K562 (cell line): ENCODE data around the gene CRACDL. TPM values are rescaled to one million over a fixed set of nuclear protein-coding genes. Genes with fewer than 3 reads are reported as not detected.

ENCODE experiments used
- ATAC-seq: fragments of 200-7000 bp; cut with Tn5 transposase; 3 replicates; pipeline ENCODE4 v1.9.1; 2020; ENCODE audit warnings: moderate library complexity
- BruUV-seq: library from RNA; stranded (reverse); fragments of 400-500 nt; replicated peaks from 2 replicates; lab custom pipeline; 2021; lab: Mats Ljungman, UMichigan
- CTCF ChIA-PET: fragments of 300-600 bp; formaldehyde crosslinking; extraction: SDS; loops from one replicate; lab custom pipeline; 2021; ENCODE audit warnings: low intra/inter-chr PET ratio; lab: Yijun Ruan, JAX
- POLR2A ChIA-PET: fragments of 300-600, 350-650 bp; sonication (Branson Sonifier 250); formaldehyde crosslinking; extraction: SDS; loops from one replicate; lab custom pipeline; 2021; ENCODE audit warnings: antibody characterized with exemption, inconsistent platforms; lab: Yijun Ruan, JAX
- DNase-seq, 4 experiments: peaks; one replicate each; pipeline versions ENCODE4 v3.0.0 to v3.0.0-alpha.2; 2011 to 2018; ENCODE audit warnings: low spot score in 3 of 4, mixed read lengths in 3 of 4; ENCODE audit errors: extremely low read depth in 1 of 4
- FAIRE-seq: peaks from 2 replicates; lab custom pipeline; 2011; peaks lifted over from hg19 to GRCh38; lab: Jason Lieb, UNC
- H2AFZ ChIP-seq: 2 replicates; pipeline ENCODE4 v1.6.0; 2011; ENCODE audit warnings: low read depth, low read length, control low read depth, inconsistent platforms
- H3K27ac ChIP-seq: fragments of 200-600 bp; 3 replicates; pipeline ENCODE4 v1.8.0; 2011; ENCODE audit warnings: low read depth, mild to moderate bottlenecking, control low read depth, inconsistent platforms, low read length, moderate library complexity, mixed read lengths; ENCODE audit errors: extremely low read depth
- H3K27me3 ChIP-seq, 2 experiments: fragments of 300-600 bp in 1 of 2; 2 replicates in 1 of 2; 3 replicates in 1 of 2; pipeline versions ENCODE4 v1.6.0 to v1.8.0; 2011; ENCODE audit warnings: inconsistent platforms in 2 of 2, low read length in 2 of 2, mild to moderate bottlenecking in 1 of 2, mixed read lengths in 1 of 2, moderate library complexity in 1 of 2; ENCODE audit not compliant: control insufficient read depth in 2 of 2, insufficient read depth in 2 of 2
- H3K36me3 ChIP-seq: fragments of 300-600 bp; 3 replicates; pipeline ENCODE4 v1.8.0; 2011; ENCODE audit warnings: mild to moderate bottlenecking, low read length, inconsistent platforms; ENCODE audit not compliant: control insufficient read depth, insufficient read depth
- H3K4me1 ChIP-seq, 2 experiments: fragments of 200-600 bp in 1 of 2; replicated peaks in 1 of 2; 2 replicates in 1 of 2; 3 replicates in 1 of 2; pipeline versions ENCODE4 v1.5.1 to v1.8.0; 2011; ENCODE audit warnings: inconsistent platforms in 2 of 2, low read length in 2 of 2, mild to moderate bottlenecking in 1 of 2, mixed read lengths in 1 of 2, moderate library complexity in 1 of 2; ENCODE audit not compliant: control insufficient read depth in 2 of 2, insufficient read depth in 2 of 2
- H3K4me2 ChIP-seq: 2 replicates; pipeline ENCODE4 v1.6.1; 2011; ENCODE audit warnings: low read length, control low read depth, inconsistent platforms, mixed read lengths; ENCODE audit not compliant: insufficient read depth
- H3K4me3 ChIP-seq: fragments of 200-600 bp; sonication (generic), shearing (Covaris generic); 2 replicates; pipeline ENCODE4 v1.5.1; 2016; ENCODE audit warnings: control low read depth, inconsistent platforms
- H3K79me2 ChIP-seq: fragments of 200-600 bp; 3 replicates; pipeline ENCODE4 v1.8.0; 2011; ENCODE audit warnings: low read length, inconsistent platforms; ENCODE audit not compliant: control insufficient read depth, insufficient read depth
- H3K9ac ChIP-seq, 2 experiments: 2 replicates each; pipeline versions ENCODE4 v1.6.0 to v1.6.1; 2011; ENCODE audit warnings: low read depth in 2 of 2, low read length in 2 of 2, control low read depth in 1 of 2, inconsistent platforms in 1 of 2, mild to moderate bottlenecking in 1 of 2, mixed read lengths in 1 of 2; ENCODE audit not compliant: insufficient read depth in 1 of 2
- H3K9me1 ChIP-seq: one replicate; pipeline ENCODE4 v1.6.0; 2011; ENCODE audit warnings: inconsistent platforms, mild to moderate bottlenecking, low read length, moderate library complexity; ENCODE audit not compliant: control insufficient read depth, insufficient read depth
- H3K9me3 ChIP-seq: replicated peaks from 2 replicates; pipeline ENCODE4 v1.5.1; 2011; ENCODE audit warnings: low read depth, low read length, inconsistent platforms; ENCODE audit not compliant: control insufficient read depth, insufficient read depth
- H4K20me1 ChIP-seq: replicated peaks from 2 replicates; pipeline ENCODE4 v1.6.1; 2011; ENCODE audit warnings: low read length, inconsistent platforms, mixed read lengths; ENCODE audit not compliant: control insufficient read depth, insufficient read depth
- CEBPB ChIP-seq: fragments of 450-650 bp; IDR thresholded peaks from 2 replicates; pipeline ENCODE4 v1.6.1; 2016; ENCODE audit warnings: missing genetic modification characterization, missing compliant biosample characterization
- CEBPG ChIP-seq, 3 experiments: fragments of 200-800 bp in 1 of 3; sonication (Bioruptor generic) in 1 of 3; sonication (generic) in 1 of 3; formaldehyde crosslinking in 1 of 3; IDR thresholded peaks in 2 of 3; conservative IDR thresholded peaks in 1 of 3; 2 replicates each; pipeline versions ENCODE4 v1.6.1 to v1.8.0; 2016 to 2022; ENCODE audit warnings: missing compliant biosample characterization in 2 of 3, missing genetic modification characterization in 2 of 3, mild to moderate bottlenecking in 1 of 3, missing genetic modification reagents in 1 of 3
- DMBX1 ChIP-seq: fragments of 250-450 bp; sonication (Bioruptor Pico); IDR thresholded peaks from 2 replicates; pipeline ENCODE4 v1.8.0; 2022; ENCODE audit warnings: inconsistent platforms, mild to moderate bottlenecking, moderate library complexity, borderline replicate concordance
- EP300 ChIP-seq: IDR thresholded peaks from 2 replicates; pipeline ENCODE4 v1.6.1; 2012; ENCODE audit warnings: low read length, improper control_type of control experiment
- GTF2A2 ChIP-seq: IDR thresholded peaks from 2 replicates; pipeline ENCODE4 v1.6.1; 2016; ENCODE audit warnings: mild to moderate bottlenecking, missing genetic modification characterization, missing compliant biosample characterization
- TEAD2 ChIP-seq: fragments of 450-650 bp; IDR thresholded peaks from 2 replicates; pipeline ENCODE4 v1.6.1; 2016; ENCODE audit warnings: missing genetic modification characterization, control low read depth, missing compliant biosample characterization
- ZNF586 ChIP-seq: fragments of 450-650 bp; formaldehyde crosslinking; conservative IDR thresholded peaks from 2 replicates; pipeline ENCODE4 v1.4.0; 2020; ENCODE audit warnings: mild to moderate bottlenecking, moderate library complexity
- WGBS: fragments of 100-300 bp; shearing (Covaris generic); methylation state at CpG from one replicate; pipeline ENCODE4 v1.1.6; 2016; ENCODE audit warnings: low coverage, mixed read lengths; ENCODE audit not compliant: insufficient coverage; ENCODE audit errors: missing lambda C conversion rate; 5-methylcytosine and 5-hydroxymethylcytosine counted together
- in situ Hi-C: fragments of 300-500 bp; cut with MboI; formaldehyde crosslinking; loops from 4 replicates; pipeline ENCODE4 v1.15.0; 2018; ENCODE audit warnings: inconsistent platforms, mixed read lengths
- intact Hi-C: fragments of 100-400 bp; cut with micrococcal nuclease; formaldehyde crosslinking; loops from 2 replicates; pipeline ENCODE4 v1.14.2; 2022
- polyA plus RNA-seq, 8 experiments: library from polyadenylated mRNA; depleted of rRNA in 4 of 8; stranded (reverse) in 5 of 8; unstranded in 3 of 8; fragments of >200 nt; fragmentation: Nextera tagmentation in 2 of 8; fragmentation: Illumina TruSeq in 1 of 8; extraction: Ambion mirVana in 2 of 8; extraction: Trizol in 1 of 8; gene quantifications; 2 replicates each; pipeline versions ENCODE4 v1.2.1 to v1.2.3, GENCODE V29; 2011 to 2014; ENCODE audit warnings: inconsistent platforms in 1 of 8, missing spikeins in 1 of 8
- total RNA-seq, 7 experiments: library from RNA; depleted of rRNA in 6 of 7; stranded (reverse); fragments of >200 nt in 6 of 7; fragmentation: Illumina TruSeq in 2 of 7; extraction: Trizol in 2 of 7; gene quantifications; 2 replicates each; pipeline versions ENCODE4 v1.2.1 to v1.2.3, GENCODE V29; 2011 to 2021; ENCODE audit warnings: low replicate concordance in 1 of 7
- TF ChIP-seq, protein P1 (sequence below): IDR thresholded peaks from 3 replicates; pipeline ENCODE4 v1.6.1; 2011; ENCODE audit warnings: borderline replicate concordance, mild to moderate bottlenecking, moderate library complexity; ENCODE audit not compliant: insufficient read length; ENCODE audit errors: extremely low read depth
- TF ChIP-seq, protein P2 (sequence below), 2 experiments: fragments of 450-650 bp; formaldehyde crosslinking in 1 of 2; IDR thresholded peaks; 2 replicates each; pipeline versions ENCODE4 v1.4.0 to v1.6.1; 2014 to 2020; ENCODE audit warnings: mild to moderate bottlenecking in 2 of 2, borderline replicate concordance in 1 of 2, low read depth in 1 of 2

Gene CRACDL
- total and polyA plus RNA-seq, 9 of the 15 experiments (the other 6 are each of a cell fraction or from before 2014, with no cell fraction given) = not detected

- no peak overlapping the region for H3K27ac ChIP-seq
- 4% methylated on average over 5 of the region's 5 CpGs for WGBS
- no peaks in the 10 kb centered on the region for H3K4me1 ChIP-seq
- FAIRE-seq (no peak), ATAC-seq (no peak), DNase-seq (no peak)
- no peaks in the 10 kb centered on the region for H3K9me3 ChIP-seq
- H3K79me2 ChIP-seq = no peaks in the 10 kb centered on the region
- intact Hi-C loops = no loop called here
- no peaks in the 10 kb centered on the region for H3K9me1 ChIP-seq
- H3K36me3 ChIP-seq = no peaks in the 10 kb centered on the region
- H3K4me2 ChIP-seq = no peak overlapping the region
- H3K27me3 ChIP-seq = peaks cover 2 to 26% of the 10 kb centered on the region in 2 experiments; a peak in 2 of 5 replicates
- no peaks in the 10 kb centered on the region for H4K20me1 ChIP-seq
- ChIA-PET POLR2A (no interaction called here), CTCF (no interaction called here)
- no peak overlapping the region for H3K4me3 ChIP-seq
- H3K9ac ChIP-seq = no peak overlapping the region
- in situ Hi-C loops = loop anchor here (25.0 kb wide), 1 partner anchor 437 kb away; no protein-coding TSS in a partner anchor
- no peak overlapping the region for H2AFZ ChIP-seq
- no TSS peak for BruUV-seq
- TF ChIP-seq TEAD2 (tag) (no peak), EP300 (no peak), CEBPB (tag) (peak; percentile 86), DMBX1 (CRISPR knock-in tag) (no peak), ZNF586 (CRISPR knock-in tag) (no peak), GTF2A2 (tag) (no peak), CEBPG (CRISPR knock-in tag; IDR thresholded peaks at IDR 0.05) (no peak), CEBPG (tag; conservative IDR thresholded peaks at IDR 0.05 in 1 of 2, IDR thresholded peaks at IDR 0.05 in 1 of 2) (peak; percentile 58 to 80; a peak in 3 of 4 replicates)
- TF ChIP-seq, protein P1, sequence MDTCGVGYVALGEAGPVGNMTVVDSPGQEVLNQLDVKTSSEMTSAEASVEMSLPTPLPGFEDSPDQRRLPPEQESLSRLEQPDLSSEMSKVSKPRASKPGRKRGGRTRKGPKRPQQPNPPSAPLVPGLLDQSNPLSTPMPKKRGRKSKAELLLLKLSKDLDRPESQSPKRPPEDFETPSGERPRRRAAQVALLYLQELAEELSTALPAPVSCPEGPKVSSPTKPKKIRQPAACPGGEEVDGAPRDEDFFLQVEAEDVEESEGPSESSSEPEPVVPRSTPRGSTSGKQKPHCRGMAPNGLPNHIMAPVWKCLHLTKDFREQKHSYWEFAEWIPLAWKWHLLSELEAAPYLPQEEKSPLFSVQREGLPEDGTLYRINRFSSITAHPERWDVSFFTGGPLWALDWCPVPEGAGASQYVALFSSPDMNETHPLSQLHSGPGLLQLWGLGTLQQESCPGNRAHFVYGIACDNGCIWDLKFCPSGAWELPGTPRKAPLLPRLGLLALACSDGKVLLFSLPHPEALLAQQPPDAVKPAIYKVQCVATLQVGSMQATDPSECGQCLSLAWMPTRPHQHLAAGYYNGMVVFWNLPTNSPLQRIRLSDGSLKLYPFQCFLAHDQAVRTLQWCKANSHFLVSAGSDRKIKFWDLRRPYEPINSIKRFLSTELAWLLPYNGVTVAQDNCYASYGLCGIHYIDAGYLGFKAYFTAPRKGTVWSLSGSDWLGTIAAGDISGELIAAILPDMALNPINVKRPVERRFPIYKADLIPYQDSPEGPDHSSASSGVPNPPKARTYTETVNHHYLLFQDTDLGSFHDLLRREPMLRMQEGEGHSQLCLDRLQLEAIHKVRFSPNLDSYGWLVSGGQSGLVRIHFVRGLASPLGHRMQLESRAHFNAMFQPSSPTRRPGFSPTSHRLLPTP = no peak
- TF ChIP-seq, protein P2, sequence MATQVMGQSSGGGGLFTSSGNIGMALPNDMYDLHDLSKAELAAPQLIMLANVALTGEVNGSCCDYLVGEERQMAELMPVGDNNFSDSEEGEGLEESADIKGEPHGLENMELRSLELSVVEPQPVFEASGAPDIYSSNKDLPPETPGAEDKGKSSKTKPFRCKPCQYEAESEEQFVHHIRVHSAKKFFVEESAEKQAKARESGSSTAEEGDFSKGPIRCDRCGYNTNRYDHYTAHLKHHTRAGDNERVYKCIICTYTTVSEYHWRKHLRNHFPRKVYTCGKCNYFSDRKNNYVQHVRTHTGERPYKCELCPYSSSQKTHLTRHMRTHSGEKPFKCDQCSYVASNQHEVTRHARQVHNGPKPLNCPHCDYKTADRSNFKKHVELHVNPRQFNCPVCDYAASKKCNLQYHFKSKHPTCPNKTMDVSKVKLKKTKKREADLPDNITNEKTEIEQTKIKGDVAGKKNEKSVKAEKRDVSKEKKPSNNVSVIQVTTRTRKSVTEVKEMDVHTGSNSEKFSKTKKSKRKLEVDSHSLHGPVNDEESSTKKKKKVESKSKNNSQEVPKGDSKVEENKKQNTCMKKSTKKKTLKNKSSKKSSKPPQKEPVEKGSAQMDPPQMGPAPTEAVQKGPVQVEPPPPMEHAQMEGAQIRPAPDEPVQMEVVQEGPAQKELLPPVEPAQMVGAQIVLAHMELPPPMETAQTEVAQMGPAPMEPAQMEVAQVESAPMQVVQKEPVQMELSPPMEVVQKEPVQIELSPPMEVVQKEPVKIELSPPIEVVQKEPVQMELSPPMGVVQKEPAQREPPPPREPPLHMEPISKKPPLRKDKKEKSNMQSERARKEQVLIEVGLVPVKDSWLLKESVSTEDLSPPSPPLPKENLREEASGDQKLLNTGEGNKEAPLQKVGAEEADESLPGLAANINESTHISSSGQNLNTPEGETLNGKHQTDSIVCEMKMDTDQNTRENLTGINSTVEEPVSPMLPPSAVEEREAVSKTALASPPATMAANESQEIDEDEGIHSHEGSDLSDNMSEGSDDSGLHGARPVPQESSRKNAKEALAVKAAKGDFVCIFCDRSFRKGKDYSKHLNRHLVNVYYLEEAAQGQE (IDR thresholded peaks at IDR 0.05; ENCODE audit: borderline replicate concordance) = no peak
- TF ChIP-seq, protein P2 (CRISPR knock-in tag; IDR thresholded peaks at IDR 0.05; ENCODE audit: low read depth) = no peak
Measured at GRCh38 chr2:98849113-98849512, 86.9 kb downstream of the CRACDL start.
